HG03469 (cell line): ENCODE data around the gene GFOD1.
A peak's percentile ranks its signal among the peaks of the same experiment; 100 is the strongest.
"Not testable (repeated sequence)": the region's sequence is repeated elsewhere in the genome, so short reads cannot be mapped to it uniquely, and the experiment has no call there.

ENCODE experiments used
- ATAC-seq: cut with Tn5 transposase; IDR thresholded peaks from one replicate; pipeline ENCODE4 v1.9.1; 2021; ENCODE audit warnings: mild to moderate bottlenecking, moderate library complexity, moderate number of reproducible peaks; ENCODE audit not compliant: unreplicated experiment

Gene GFOD1

DNA sequence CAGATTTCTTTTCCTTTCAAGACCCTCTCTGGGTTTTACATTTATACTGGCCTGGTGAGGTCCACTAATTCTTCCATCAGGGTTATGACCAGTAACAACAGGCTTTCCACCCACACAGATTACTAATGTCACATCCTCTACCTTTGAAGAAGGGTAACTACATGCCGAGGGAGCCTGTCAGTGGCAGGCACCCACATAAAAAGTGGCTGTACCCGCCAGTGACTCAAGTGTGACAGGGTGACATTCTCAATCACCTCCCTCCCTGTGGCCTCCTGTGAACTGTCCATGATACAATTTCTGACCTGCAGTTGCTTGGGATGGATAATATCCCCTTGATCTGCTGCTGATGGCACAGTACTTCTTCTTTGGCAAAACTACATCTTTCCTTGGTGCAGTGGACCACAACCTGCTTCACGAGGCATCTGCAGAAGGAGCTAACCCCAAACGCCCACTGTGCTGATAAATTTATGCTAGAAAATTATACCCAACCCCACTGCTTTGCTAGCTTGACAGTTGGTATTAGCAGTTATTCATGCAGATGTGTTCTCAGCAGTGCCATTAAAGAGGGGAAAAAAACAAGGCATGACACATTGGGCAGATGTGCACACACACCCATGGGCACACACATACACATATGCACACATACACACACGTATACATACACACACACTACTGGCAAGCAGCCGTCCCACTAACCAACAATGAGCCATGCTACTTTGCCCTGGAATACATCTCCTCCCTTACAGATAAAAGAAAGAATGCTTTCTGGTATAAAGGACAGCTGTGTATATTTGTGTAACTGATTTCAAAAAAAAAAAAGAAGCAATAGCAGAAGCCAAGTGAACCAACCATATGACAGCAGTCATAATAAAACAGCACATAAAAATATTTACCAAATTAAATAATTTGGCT lies 20.8 kb downstream of the GFOD1 start:
- no peak for ATAC-seq

DNA sequence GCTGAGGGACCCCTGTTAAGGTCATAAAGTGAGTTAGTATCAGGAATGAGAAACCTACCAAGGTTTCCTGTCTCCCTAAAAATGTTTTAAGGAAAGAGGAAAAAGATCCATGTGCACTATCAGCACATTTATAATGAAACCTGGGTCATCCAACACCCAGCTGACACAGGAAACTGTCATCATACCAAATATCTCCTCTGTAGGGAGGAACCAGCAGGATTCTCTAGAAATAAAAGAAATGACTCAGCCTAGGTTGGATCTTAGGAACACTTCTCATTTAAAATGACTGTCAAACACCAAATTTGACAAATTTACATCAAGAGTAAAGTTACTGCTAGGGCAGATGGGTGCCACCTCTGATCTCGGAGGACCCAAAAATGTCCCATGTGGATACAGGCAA lies 21.7 kb downstream of the GFOD1 start:
- ATAC-seq, result no peak

DNA sequence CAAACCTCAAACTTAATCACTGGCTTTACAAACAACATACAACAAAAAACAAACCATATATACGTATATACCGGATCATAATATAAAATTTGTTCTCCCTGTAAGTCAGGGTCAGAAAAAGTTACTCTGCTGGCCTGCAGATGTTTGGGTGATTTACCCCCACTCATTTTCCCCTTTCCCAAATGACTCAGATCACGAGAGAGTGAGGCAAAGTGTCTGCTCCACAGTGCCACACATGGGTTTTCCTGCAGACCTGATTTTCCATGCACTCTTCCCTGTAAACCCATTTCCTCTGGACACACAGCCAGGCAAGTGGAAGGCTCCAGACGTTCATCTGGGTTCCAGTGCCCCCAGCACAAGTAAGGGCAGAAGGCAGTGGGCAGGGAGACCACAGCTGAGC lies 23.5 kb downstream of the GFOD1 start:
- ATAC-seq, result no peak

DNA sequence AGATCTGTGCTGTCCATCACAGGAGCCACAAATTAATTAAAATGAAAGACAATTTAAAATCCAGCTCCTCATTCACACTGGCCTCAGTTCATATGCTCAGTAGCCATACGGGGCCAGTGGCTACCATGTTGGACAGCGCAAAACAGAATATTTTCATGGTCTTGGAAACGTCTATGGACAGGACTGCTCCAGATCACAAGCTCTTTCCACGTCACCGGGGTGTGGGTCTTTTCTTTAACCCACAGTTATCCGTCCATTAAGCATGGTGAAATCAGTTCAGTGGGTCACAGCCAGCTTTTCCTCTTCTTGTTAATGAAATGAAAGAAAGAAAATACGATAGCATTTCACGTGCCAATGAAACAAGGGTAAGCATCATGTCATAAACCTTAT lies 24.1 kb downstream of the GFOD1 start:
- ATAC-seq, result no peak

DNA sequence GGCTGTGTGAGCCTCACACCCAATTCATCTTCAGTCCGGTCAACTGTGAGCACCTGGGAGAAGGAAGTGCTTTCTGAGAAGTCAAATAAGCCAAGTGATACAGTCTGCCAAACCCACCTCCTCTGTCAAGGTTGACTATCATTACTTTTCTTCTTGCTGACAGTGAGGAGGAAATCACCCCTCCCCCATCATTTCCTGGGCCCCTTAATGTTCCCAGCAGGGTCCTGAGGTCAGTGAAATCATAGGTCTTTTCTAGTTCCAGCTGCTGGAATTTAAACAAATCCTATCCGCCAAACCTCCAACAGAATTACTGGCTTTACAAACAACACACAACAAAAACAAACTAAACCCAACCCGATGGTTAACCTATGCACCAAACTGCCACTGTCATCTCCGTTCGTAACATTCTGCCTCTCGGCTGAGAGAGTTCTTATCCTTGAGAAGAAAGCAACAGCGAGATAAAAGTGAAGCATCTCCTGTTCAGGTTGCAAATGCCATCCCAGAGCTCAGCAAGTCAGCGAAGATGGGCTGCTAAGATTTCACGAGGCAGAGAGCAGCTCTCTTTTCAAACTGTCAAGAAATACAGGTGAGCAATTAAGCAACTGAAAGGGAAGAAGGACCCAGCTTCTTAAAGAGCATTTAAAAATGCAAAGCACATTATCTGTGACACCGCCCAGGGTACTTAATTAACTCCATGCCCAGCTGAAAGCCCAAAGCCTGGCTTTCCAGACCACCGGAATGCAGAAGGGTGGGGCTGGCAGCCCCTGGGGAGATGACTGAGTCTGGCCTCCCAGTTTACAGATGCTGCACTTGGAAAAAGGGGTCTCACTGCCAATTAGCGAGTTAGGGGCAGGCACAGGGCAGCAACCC lies 24.7 kb downstream of the GFOD1 start:
- no peak for ATAC-seq

DNA sequence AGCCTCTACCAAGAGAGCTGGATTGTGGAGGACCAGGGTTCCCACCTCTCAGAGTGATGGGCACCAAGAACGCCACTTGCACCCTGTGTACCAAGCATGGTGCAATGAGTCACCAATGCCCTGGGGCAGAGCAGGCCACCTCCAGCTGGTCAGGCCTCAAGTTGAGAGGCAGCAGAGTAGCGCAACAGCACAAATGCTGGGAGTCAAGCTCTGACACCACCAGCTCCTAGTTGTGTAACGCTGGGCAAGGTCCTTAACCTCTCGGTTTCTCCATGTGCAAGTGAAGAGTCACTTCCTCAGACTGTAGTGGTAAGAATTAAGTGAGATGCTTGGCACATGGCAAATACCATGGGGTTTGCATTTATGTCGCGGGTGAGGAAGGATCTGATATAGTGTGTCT lies 25.6 kb downstream of the GFOD1 start:
- ATAC-seq, result no peak

DNA sequence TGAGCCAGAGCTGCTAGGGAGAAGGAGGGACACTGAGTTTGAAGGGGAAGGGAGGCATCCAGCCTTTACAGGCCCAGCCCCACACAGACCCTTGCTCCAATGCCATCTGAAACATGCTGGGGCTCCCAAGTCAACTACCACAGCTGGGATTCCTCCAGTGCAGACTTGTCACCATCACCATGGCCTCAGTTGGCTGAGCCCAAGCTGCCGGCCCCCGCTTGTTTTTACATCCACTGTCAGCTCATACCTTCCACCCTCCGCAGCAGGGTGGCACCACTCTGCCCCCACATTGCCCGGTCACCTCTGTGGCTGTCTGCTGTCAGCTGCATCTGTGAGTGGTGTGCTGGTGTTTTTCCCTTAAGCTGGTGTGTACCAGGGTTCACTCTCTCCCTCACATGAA lies 26.1 kb downstream of the GFOD1 start:
- ATAC-seq, result no peak

DNA sequence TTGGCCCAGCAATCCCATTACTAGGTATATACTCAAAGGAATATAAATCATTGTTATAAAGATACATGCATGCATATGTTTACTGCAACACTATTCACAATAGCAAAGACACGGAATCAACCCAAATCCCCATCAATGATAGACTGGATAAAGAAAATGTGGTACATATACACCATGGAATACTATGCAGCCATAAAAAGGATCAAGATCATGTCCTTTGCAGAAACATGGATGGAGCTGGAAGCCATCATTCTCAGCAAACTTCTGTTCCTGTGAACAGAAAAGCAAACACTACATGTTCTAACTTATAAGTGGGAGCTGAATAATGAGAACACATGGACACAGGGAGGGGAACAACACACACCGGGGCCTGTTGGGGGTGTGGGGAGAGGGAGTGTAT lies 27.1 kb downstream of the GFOD1 start:
- not testable (repeated sequence) for ATAC-seq

DNA sequence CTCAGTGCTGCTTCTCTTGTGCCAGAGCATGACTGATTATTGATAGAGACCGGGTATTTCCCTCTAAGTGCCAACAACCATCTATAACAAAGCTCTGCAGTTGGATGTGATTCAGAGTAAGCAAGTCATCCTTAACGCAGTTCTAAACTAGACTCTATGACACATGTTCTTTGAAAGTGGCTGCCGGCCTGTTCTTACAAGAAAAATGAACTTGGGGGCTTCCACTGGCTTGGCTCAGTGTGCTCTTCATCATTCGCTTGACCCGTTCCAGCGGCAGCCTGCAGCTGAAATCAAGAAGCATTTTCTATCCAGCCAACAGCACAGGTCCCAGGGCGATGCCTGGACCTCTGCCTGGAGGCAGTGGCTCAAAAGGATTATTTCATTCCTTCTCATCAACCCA lies 29.8 kb downstream of the GFOD1 start:
- no peak for ATAC-seq

DNA sequence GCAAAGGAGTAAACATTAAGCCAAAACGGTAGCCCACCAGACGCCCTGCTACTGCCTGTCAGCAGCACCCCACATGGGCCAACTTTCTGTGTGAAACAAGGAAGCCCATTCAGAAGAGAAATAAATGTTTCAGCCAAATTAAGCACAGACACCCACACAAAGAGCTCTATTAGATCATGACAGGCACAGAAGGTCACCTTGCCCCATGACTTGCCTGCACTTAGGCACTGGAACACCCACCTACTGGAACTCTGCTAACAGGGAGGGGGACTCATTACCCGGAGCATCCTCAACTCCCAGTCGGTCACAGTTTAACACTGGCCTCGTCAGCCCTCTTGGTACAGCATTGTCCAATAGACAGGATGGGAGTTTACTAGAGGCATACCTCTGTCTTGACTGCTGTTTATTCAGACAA lies 31.8 kb downstream of the GFOD1 start:
- ATAC-seq, result no peak

DNA sequence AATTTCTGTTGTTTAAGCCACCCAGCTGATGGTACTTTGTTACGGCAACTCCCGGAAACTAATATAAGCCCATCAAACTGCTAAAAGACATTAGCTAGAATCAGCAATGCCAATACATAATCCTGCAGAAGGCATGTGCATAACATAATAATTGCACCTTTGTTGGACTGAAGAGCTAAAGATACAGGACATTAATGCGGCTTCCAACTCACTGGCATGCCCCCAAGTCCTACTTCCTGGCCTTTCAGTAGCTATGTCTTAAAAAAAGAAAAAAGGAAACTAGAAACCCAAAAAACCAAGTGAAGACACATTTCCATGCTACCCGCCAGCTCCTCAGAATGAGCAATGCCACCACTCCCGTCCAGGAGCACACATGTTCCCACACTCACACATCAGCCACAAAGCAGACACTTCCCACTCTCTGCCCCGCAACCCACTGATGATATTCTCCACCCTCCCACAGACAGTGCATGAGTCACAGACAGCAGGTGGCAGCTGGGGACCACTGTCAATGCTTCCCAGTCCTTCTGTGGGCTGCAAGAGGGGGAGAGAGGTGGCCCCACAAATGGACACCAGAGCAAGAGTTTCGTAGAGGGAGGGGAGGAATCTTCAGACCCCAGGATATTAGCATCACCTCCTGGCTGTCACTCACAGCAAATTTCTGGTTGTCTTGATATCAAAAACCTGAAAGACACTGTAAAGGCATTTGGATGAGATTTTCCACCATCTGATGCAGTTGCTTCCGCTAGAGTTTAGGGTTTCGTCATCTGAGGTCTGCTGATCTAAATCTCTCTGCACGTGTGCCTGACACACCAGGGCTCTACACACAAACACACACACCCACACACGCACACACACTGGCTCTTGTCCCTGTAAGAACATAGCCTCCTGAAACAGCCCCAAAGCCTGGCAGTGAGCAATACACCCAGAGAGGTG lies 32.8 kb downstream of the GFOD1 start:
- no peak for ATAC-seq

DNA sequence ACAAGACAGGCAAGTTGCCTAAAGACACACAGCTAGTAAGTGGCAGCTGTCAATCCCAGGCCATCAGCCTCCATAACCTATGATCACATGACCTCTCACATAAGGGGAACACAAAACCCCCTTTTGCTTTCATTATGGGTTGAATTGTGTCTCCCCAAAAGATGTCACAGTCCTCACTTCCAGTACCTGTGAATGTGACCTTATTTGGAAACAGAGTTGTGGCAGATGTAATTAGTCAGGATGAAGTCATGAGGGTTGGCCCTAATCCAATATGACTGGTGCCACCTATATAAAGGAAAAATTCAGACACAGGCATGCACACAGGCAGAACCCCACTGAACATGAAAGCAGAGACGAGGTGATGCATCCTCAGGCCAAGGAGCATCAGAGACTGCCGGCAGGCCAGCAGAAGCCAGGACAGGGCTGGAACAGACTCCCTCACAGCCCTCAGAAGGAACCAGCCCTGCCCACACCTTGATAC lies 33.6 kb downstream of the GFOD1 start:
- peak; percentile 35 for ATAC-seq

DNA sequence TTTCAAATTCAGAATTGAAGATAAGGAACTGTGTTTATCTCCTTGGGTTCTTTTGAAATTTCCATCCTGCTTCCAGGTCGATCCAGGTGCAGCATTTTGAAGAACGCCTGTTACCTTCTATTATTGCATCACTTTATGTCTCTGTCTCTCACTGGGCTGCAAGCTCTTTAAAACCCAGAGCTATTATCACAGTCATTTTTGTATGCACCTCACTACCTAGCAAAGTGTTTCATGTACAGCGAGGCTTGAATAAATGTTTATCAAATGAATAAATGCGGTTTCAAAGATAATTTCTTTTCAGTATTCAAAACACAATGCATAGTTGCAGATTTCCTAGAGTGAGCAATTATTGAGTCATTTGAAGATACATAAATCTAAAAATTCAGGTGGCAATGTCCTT lies 34.2 kb downstream of the GFOD1 start:
- no peak for ATAC-seq

DNA sequence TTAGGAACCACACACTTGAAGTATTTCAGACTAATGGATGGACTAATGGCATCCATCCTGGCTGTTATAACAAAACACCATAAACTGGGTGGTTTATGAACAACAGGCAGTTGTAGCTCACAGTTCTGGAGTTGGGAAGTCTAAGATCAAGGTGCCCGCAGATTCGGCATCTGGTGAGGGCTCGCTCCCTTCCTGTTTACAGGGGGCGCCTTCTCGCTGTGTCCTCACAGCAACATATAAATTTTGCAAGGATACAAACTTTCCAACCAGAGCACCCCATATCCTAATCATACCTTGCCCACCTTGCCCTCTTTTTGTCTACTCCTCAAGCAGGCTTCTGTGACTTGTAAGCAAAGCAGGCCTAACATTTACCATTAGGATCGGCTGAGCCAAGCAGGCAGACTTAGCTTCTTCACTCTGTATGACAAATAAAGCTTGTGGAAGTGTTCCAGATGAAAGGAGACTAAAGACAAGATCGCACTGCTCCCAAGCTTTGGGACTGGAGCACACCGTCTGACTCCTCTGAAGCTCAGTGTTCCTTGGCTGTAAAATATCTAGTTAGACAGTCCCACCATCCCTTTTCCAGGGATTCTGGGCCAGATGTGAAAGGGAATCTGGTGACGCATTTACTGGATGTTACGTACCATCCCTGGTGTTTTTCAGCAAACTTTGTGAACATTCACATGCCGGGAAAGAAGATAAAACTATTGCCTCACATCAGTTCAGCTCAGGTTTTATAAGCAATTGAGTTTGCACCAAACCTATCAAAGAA lies 34.9 kb downstream of the GFOD1 start:
- ATAC-seq, result no peak

DNA sequence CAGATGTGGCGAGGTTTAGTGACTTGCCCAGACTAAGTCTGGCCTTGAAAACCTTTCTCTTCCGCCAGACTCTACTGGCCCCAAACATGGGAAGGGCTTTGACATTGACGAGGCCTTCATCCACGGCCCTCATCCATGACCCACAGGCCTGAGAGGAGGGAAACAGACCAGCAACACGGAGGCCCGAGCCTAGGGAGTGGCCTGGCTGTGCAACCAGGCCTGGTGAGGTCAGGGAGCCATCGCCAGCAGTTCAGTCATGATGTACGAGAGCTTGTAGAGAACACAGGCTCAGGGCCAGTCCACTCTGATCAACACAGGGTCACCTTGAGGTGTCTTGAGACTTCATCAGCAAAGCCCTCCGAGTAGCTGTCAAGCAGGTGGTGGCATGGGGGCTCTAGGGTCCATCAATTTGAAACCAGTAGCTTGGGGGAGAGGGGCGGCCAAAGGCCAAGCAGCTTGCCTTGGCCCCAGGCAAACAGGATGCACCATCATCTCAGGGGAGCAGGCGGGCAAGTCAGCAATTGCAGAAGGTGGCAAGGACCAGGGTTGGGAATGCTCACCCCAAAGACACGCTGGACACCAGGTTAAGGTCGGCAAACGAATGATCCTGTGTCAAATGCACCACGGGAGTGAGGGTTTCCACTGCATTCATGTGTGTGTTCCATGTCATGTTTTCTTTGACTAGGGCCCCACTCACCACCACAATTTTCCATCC lies 36.1 kb downstream of the GFOD1 start:
- no peak for ATAC-seq

DNA sequence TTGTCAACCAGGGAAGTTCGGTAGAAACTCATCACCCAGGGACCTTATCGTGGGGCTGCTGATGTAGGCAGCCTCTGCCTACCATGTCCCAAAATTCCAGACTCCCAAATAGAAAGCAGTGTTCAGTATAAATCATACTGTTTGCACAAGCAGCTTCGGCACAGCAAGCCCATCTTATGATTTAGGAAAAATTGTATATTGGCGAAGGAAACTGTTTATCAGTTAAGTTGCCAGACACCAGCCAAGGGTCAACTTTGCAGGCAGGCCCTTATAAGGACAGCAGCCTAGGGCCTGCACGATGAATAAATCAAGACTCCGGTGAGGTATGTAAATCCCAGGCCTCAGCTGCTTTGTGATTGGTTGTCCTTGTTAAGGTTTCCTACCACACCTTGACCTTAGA lies 36.8 kb downstream of the GFOD1 start:
- no peak for ATAC-seq

DNA sequence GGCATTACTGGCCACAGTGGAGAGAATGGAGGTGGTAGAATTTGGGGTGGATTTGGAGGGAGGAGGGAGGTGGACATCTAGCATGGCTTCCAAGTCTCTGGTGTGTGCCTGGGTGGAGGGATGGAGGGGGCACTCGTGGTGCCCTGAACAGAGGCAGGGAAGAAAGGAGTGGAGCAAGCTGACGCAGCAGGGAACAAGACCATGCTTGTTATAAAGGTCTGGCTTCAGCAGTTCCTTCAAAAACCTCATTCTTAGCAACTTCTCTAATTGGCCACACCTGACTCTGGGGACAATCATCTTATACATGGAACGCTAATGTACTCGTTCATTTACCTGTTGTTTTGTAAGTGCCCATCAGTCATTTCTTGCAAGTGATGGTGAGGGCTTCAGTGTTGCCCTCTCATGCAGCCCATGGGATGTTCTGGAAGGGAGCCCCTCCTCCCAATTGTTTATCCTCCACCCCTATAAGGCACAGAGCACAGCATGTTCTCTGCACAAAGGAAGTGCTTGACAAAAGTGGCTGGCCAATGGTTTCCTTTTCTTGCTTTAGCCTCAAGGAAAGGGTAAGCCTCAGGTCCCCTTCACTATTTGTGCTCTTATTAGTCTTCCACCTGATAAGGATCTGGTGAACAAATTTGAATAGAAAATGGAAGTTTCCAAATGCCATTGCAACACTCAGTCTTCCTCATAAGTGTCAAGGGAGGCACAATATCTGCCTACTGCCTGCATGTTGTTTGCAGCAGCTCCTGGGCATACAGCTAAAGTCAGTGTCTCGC lies 39.3 kb downstream of the GFOD1 start:
- no peak for ATAC-seq

DNA sequence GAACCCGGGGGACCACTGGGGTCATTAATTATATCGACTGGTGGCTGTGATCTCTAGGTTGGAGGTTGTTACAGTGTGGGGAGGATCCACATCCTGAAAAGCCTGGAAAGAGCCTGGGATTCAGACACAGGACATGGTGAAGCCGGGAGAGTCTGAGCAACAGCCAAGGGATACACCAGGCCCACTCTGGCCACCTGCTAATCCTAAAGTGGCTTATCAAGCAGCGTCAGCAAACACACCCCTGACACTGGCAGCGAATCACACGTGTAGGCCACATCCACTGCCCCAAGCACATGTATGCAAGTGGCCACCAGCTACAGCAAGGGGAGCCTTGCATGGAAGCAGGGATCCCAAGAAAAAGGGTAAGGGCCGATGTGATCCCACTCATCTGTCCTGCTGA lies 41.0 kb downstream of the GFOD1 start:
- ATAC-seq, result no peak

DNA sequence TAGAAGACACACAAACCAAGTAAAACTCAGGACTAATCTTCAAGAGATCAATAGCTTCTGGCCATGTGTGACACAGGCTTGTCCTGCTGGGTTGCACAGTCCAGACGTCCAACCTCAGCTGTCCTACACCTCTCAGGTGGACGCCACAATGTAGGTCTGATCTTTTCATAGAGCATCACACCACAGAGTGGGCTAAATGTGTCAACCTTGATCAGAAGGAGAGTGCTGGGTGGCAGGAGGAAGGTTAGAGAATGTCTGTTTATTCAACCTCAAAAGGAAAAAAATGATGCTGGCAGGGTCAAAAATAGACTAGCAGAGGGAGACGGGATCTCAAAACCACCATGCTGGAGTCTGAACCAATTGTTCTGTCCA lies 41.7 kb downstream of the GFOD1 start:
- ATAC-seq, result no peak
